ENCODE data around the gene ZBTB38. TPM values are rescaled to one million over a fixed set of nuclear protein-coding genes. Genes with fewer than 3 reads are reported as not detected.

The ZBTB38 gene
- polyA plus RNA-seq, 1 donor from 2014 or later: 18.7 TPM

GRCh38 chr3:141373768-141374526, 5.6 kb downstream of the ZBTB38 start:
- Histone ChIP-seq H3F3A (ENCODE audit: insufficient read depth, low read length, poor library complexity, severe bottlenecking) (no peaks in the 10 kb centered on the region), H2AFZ (ENCODE audit: low read depth, low read length) (no peak overlapping the region), H4K20me1 (ENCODE audit: insufficient read depth) (no peaks in the 10 kb centered on the region), H3K9me3 (ENCODE audit: low read length) (no peaks in the 10 kb centered on the region), H3K9me2 (ENCODE audit: insufficient read depth, low read length) (no peaks in the 10 kb centered on the region), H3K27me3 (ENCODE audit: insufficient read depth, low read depth, low read length) (no peaks in the 10 kb centered on the region), H3K79me2 (replicated peaks; ENCODE audit: insufficient read depth, low read length) (no peaks in the 10 kb centered on the region), H3K4me2 (ENCODE audit: low read length) (no peak overlapping the region), H3K9ac (ENCODE audit: low read length) (no peak overlapping the region), H3K27ac (ENCODE audit: low read length) (no peak overlapping the region), H3K36me3 (ENCODE audit: insufficient read depth, low read length) (no peaks in the 10 kb centered on the region), H3K4me3 (ENCODE audit: low read length) (no peak overlapping the region)
- no peak for TF ChIP-seq EP300 (conservative IDR thresholded peaks at IDR 0.05; ENCODE audit: poor library complexity, severe bottlenecking)
- no peak for TF ChIP-seq REST (IDR thresholded peaks at IDR 0.05; ENCODE audit: borderline replicate concordance)
- no peak for TF ChIP-seq EZH2 (IDR thresholded peaks at IDR 0.05; ENCODE audit: borderline replicate concordance, insufficient read depth, low read length, poor library complexity, severe bottlenecking)
- no peak for TF ChIP-seq SMC3 (conservative IDR thresholded peaks at IDR 0.05; ENCODE audit: poor library complexity)

GRCh38 chr3:141375381-141376301, 7.3 kb downstream of the ZBTB38 start:
- Histone ChIP-seq H3K79me2 (replicated peaks; ENCODE audit: insufficient read depth, low read length) (no peaks in the 10 kb centered on the region), H3K27ac (ENCODE audit: low read length) (no peak overlapping the region), H3F3A (ENCODE audit: insufficient read depth, low read length, poor library complexity, severe bottlenecking) (no peaks in the 10 kb centered on the region), H3K4me3 (ENCODE audit: low read length) (no peak overlapping the region), H3K4me2 (ENCODE audit: low read length) (no peak overlapping the region), H3K9ac (ENCODE audit: low read length) (no peak overlapping the region), H3K36me3 (ENCODE audit: insufficient read depth, low read length) (no peaks in the 10 kb centered on the region), H2AFZ (ENCODE audit: low read depth, low read length) (no peak overlapping the region), H3K27me3 (ENCODE audit: insufficient read depth, low read depth, low read length) (no peaks in the 10 kb centered on the region), H4K20me1 (ENCODE audit: insufficient read depth) (no peaks in the 10 kb centered on the region), H3K9me2 (ENCODE audit: insufficient read depth, low read length) (no peaks in the 10 kb centered on the region), H3K9me3 (ENCODE audit: low read length) (no peaks in the 10 kb centered on the region)
- TF ChIP-seq TAF1 (IDR thresholded peaks at IDR 0.05; ENCODE audit: low read depth) (no peak), REST (IDR thresholded peaks at IDR 0.05; ENCODE audit: borderline replicate concordance) (no peak), POLR2AphosphoS5 (IDR thresholded peaks at IDR 0.05) (no peak), EZH2 (IDR thresholded peaks at IDR 0.05; ENCODE audit: borderline replicate concordance, insufficient read depth, low read length, poor library complexity, severe bottlenecking) (no peak), EP300 (conservative IDR thresholded peaks at IDR 0.05; ENCODE audit: poor library complexity, severe bottlenecking) (no peak), RAD21 (conservative IDR thresholded peaks at IDR 0.05) (no peak), CTCF (IDR thresholded peaks at IDR 0.05; ENCODE audit: poor library complexity, severe bottlenecking) (no peak)

All from neural cell (in vitro differentiated cells).